SU-DHL-6 (cell line): ENCODE data around the gene HSBP1.

Source experiments
- H2AFZ ChIP-seq: fragments of 200-600 bp; sonication (generic); 2 replicates; pipeline ENCODE4 v1.6.1; 2014; ENCODE audit warnings: low read depth, mild to moderate bottlenecking, moderate library complexity, mixed read lengths, antibody characterized with exemption, low read length; ENCODE audit not compliant: severe bottlenecking
- H3F3A ChIP-seq: fragments of 200-600 bp; shearing (Covaris generic); 2 replicates; pipeline ENCODE4 v1.6.0; 2016; ENCODE audit warnings: antibody characterized with exemption, mild to moderate bottlenecking; ENCODE audit not compliant: insufficient read depth
- H3K27ac ChIP-seq: fragments of 200-600 bp; sonication (generic); 2 replicates; pipeline ENCODE4 v1.5.1; 2016; ENCODE audit warnings: low read depth, mild to moderate bottlenecking, low read length, moderate library complexity, mixed read lengths
- H3K27me3 ChIP-seq: fragments of 200-600 bp; sonication (generic), shearing (Covaris generic); 2 replicates; pipeline ENCODE4 v1.6.0; 2014; ENCODE audit warnings: mild to moderate bottlenecking, low read length
- H3K36me3 ChIP-seq: fragments of 200-600 bp; sonication (generic); 2 replicates; pipeline ENCODE4 v1.6.1; 2014; ENCODE audit warnings: mild to moderate bottlenecking, low read length, mixed read lengths
- H3K4me2 ChIP-seq: fragments of 300-600, 200-600 bp; shearing (Covaris generic), sonication (generic); 2 replicates; pipeline ENCODE4 v1.6.0; 2014; ENCODE audit warnings: low read length, low read depth, mild to moderate bottlenecking; ENCODE audit not compliant: poor library complexity, severe bottlenecking
- H3K4me3 ChIP-seq: fragments of 200-600 bp; sonication (generic); 2 replicates; pipeline ENCODE4 v1.5.1; 2014; ENCODE audit warnings: antibody characterized with exemption, low read length, mild to moderate bottlenecking, mixed read lengths; ENCODE audit not compliant: insufficient read depth, poor library complexity, severe bottlenecking
- H3K79me2 ChIP-seq: fragments of 200-600 bp; sonication (generic); 2 replicates; pipeline ENCODE4 v1.6.1; 2014; ENCODE audit warnings: mild to moderate bottlenecking, low read length, moderate library complexity; ENCODE audit not compliant: insufficient read depth
- H3K9ac ChIP-seq: fragments of 200-600 bp; sonication (generic); 2 replicates; pipeline ENCODE4 v1.7.0; 2014; ENCODE audit warnings: mild to moderate bottlenecking, low read length
- H3K9me2 ChIP-seq: fragments of 200-600 bp; sonication (generic); replicated peaks from 2 replicates; pipeline ENCODE4 v1.6.1; 2014; ENCODE audit warnings: low read length; ENCODE audit not compliant: insufficient read depth
- H3K9me3 ChIP-seq: fragments of 200-600 bp; sonication (generic); 2 replicates; pipeline ENCODE4 v1.6.1; 2014; ENCODE audit warnings: low read length, mixed read lengths; ENCODE audit not compliant: insufficient read depth
- H4K20me1 ChIP-seq: fragments of 200-600 bp; sonication (generic); 2 replicates; pipeline ENCODE4 v1.6.1; 2014; ENCODE audit warnings: low read depth, mild to moderate bottlenecking, antibody characterized with exemption, low read length, moderate library complexity, mixed read lengths
- EZH2phosphoT487 ChIP-seq: fragments of 200-600 bp; sonication (generic), shearing (Covaris generic); conservative IDR thresholded peaks from 2 replicates; pipeline ENCODE4 v1.6.1; 2018; ENCODE audit warnings: mild to moderate bottlenecking, antibody characterized with exemption, low read length, moderate library complexity, mixed read lengths
- TF ChIP-seq, protein P1 (sequence below): fragments of 200-600 bp; sonication (generic); IDR thresholded peaks from one replicate; pipeline ENCODE4 v1.5.1; 2017; ENCODE audit warnings: antibody characterized with exemption, mild to moderate bottlenecking, low read length, moderate library complexity; ENCODE audit not compliant: insufficient read depth, poor library complexity, severe bottlenecking

HSBP1 gene

DNA sequence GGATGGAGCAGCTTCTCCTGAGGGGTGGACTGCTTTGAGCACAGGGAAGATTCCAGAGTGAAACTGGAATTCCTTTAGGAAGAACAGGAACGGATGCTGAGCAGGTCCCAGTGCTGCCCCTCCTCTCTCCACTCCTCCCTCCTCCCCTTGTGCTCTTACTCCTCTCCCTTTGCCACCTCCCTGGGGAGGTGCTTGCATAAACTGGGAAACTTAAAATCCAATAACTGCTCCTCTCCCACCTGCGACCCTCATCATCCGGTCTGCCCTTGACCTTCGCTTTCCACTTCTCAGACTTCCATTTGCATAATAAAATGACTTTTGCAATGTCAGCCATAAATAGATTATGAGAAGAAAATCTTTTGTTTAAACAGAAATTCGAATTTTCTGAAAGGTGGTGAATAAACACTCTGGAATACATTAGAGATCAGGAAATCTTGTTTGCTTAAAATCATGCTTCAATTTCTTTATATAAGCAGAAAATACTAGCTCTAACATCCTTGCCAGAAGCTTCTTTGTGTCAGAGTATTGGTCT, 23.7 kb downstream of the HSBP1 start:
- Histone ChIP-seq H3K9me3 (no peaks in the 10 kb centered on the region), H3K79me2 (no peaks in the 10 kb centered on the region), H3K4me2 (no peak overlapping the region), H3K9me2 (no peaks in the 10 kb centered on the region), H3K27me3 (no peaks in the 10 kb centered on the region), H3K4me3 (no peak overlapping the region), H2AFZ (no peak overlapping the region), H3K27ac (no peak overlapping the region), H4K20me1 (no peaks in the 10 kb centered on the region), H3K36me3 (no peaks in the 10 kb centered on the region), H3F3A (no peaks in the 10 kb centered on the region), H3K9ac (no peak overlapping the region)
- TF ChIP-seq, protein P1, sequence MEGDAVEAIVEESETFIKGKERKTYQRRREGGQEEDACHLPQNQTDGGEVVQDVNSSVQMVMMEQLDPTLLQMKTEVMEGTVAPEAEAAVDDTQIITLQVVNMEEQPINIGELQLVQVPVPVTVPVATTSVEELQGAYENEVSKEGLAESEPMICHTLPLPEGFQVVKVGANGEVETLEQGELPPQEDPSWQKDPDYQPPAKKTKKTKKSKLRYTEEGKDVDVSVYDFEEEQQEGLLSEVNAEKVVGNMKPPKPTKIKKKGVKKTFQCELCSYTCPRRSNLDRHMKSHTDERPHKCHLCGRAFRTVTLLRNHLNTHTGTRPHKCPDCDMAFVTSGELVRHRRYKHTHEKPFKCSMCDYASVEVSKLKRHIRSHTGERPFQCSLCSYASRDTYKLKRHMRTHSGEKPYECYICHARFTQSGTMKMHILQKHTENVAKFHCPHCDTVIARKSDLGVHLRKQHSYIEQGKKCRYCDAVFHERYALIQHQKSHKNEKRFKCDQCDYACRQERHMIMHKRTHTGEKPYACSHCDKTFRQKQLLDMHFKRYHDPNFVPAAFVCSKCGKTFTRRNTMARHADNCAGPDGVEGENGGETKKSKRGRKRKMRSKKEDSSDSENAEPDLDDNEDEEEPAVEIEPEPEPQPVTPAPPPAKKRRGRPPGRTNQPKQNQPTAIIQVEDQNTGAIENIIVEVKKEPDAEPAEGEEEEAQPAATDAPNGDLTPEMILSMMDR = no peak
- TF ChIP-seq EZH2phosphoT487 = no peak

DNA sequence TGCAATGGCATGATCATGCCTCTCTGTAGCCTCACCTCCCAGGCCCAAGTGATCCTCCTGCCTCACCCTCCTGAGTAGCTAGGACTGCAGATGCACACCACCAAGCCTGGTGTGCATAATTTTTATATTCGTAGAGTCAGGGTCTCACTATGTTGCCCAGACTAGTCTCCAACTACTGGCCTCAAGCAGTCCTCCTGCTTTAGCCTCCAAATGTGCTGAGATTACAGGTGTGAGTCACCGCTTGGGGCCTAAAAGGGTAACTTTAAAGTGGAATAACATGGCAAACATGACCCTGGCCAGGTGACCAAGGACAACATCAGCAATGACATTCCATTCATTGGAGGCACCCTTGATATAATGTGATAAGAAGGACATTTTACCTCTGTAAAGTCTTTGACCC, 26.1 kb downstream of the HSBP1 start:
- Histone ChIP-seq H3K4me3 (no peak overlapping the region), H4K20me1 (no peaks in the 10 kb centered on the region), H2AFZ (no peak overlapping the region), H3K4me2 (no peak overlapping the region), H3K9me3 (no peaks in the 10 kb centered on the region), H3K36me3 (no peaks in the 10 kb centered on the region), H3F3A (no peaks in the 10 kb centered on the region), H3K9me2 (no peaks in the 10 kb centered on the region), H3K27me3 (no peaks in the 10 kb centered on the region), H3K27ac (no peak overlapping the region), H3K79me2 (no peaks in the 10 kb centered on the region), H3K9ac (no peak overlapping the region)
- TF ChIP-seq, protein P1 = no peak
- TF ChIP-seq EZH2phosphoT487 = no peak

DNA sequence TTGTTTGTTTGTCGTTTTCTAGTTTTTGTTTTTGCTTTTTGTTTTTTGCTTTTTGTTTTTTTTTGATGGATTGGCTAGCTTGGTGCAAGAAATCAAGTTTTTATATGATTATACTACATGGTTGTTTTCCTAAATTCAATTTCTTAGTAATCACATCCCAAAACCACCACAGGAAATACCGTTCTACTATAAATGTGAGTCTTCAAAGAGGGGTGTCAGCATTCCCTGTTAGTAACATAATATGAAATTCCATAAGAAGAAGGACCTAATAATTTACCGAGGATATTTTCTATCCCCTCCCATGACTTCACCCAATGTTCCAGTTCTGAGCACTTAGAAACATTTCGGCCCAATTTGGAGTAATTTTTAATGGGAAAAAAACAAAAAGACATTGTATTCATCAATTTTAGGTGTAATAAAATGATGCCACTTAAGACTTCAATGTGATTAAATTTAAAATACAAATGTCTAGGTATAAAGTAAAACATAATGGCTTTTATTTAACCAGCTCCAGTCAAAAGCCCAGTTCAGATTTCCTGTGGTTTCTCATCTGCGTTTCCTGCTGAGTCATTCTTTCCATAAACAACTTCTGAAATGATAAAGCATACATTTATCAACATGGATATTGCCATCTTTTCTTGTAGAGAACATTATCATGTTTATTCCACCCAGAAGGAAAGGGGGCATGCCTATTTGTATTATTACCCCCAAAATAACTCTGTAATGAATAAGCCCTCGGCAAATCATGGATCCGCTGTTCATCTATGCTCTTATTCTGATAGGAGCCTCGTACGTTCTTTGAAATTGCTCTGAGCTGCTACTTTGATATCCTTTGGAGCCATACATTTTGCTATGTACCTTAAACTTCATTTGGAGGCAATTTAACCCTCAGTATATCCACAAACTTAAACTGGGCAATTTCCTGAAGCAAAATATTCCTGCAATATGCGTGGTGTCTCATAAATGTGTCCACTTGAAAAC, 28.1 kb downstream of the HSBP1 start:
- TF ChIP-seq EZH2phosphoT487 = no peak
- TF ChIP-seq, protein P1 = no peak
- no peaks in the 10 kb centered on the region for H4K20me1 ChIP-seq
- no peak overlapping the region for H2AFZ ChIP-seq
- no peaks in the 10 kb centered on the region for H3F3A ChIP-seq
- no peak overlapping the region for H3K4me2 ChIP-seq
- no peak overlapping the region for H3K27ac ChIP-seq
- H3K27me3 ChIP-seq = no peaks in the 10 kb centered on the region
- no peak overlapping the region for H3K9ac ChIP-seq
- H3K4me3 ChIP-seq = no peak overlapping the region
- H3K36me3 ChIP-seq = no peaks in the 10 kb centered on the region
- H3K79me2 ChIP-seq = no peaks in the 10 kb centered on the region
- H3K9me3 ChIP-seq = no peaks in the 10 kb centered on the region
- no peaks in the 10 kb centered on the region for H3K9me2 ChIP-seq
